AG04450 (cell line): ENCODE measurements around the gene ADGRE1. TPM values are rescaled to one million over a fixed set of nuclear protein-coding genes. Genes with fewer than 3 reads are reported as not detected.

Source experiments
- CTCF ChIA-PET: fragments of 300-600, 350-600 bp; formaldehyde crosslinking; extraction: SDS; loops from one replicate; lab custom pipeline; 2022; ENCODE audit warnings: antibody characterized with exemption, inconsistent platforms; lab: Charles Lee
- POLR2A ChIA-PET: fragments of 350-600 bp; formaldehyde crosslinking; extraction: SDS; loops from one replicate; lab custom pipeline; 2021; ENCODE audit warnings: antibody characterized with exemption, inconsistent platforms; lab: Yijun Ruan, JAX
- DNase-seq: peaks from one replicate; pipeline ENCODE4 v3.0.0-alpha.2; 2011; ENCODE audit warnings: low read depth, low spot score
- H3K27ac ChIP-seq: one replicate; pipeline ENCODE4 v1.5.1; 2012; ENCODE audit warnings: low read depth, low read length, control low read depth
- H3K27me3 ChIP-seq: one replicate; pipeline ENCODE4 v1.6.0; 2012; ENCODE audit warnings: low read length; ENCODE audit not compliant: control insufficient read depth, insufficient read depth
- H3K4me3 ChIP-seq: 2 replicates; pipeline ENCODE4 v1.5.1; 2011; ENCODE audit warnings: mild to moderate bottlenecking, low read depth, low read length, control low read depth
- H3K9me3 ChIP-seq: 2 replicates; pipeline ENCODE4 v1.5.1; 2012; ENCODE audit warnings: low read length; ENCODE audit not compliant: control insufficient read depth, insufficient read depth
- polyA plus RNA-seq: library from polyadenylated mRNA; depleted of rRNA; stranded (reverse); fragments of >200 nt; gene quantifications from 2 replicates; pipeline ENCODE4 v1.2.3, GENCODE V29; 2011
- TF ChIP-seq, protein P1 (sequence below): IDR thresholded peaks from 2 replicates; pipeline ENCODE4 v1.5.1; 2011; ENCODE audit warnings: low read depth, low read length, control low read depth, inconsistent platforms

The ADGRE1 gene
- polyA plus RNA-seq, 1 experiment: not detected

DNA sequence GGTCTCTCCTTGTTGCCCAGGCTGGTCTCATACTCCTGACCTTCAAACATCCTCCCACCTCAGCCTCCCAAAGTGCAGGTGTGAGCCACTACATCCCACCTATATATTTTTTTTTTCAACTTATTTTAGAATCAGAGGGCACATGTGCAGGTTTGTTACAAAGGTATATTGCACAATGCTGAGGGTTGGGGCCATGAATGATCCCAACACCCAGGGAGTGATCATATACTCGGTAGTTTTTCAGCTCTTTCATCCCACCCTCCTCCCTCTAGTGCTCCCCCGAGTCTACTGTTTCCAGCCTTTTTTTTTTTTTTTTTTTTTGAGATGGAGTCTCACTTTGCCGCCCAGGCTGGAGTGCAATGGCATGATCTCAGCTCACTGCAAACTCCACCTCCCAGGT lies 38.4 kb upstream of the ADGRE1 start:
- TF ChIP-seq, protein P1, sequence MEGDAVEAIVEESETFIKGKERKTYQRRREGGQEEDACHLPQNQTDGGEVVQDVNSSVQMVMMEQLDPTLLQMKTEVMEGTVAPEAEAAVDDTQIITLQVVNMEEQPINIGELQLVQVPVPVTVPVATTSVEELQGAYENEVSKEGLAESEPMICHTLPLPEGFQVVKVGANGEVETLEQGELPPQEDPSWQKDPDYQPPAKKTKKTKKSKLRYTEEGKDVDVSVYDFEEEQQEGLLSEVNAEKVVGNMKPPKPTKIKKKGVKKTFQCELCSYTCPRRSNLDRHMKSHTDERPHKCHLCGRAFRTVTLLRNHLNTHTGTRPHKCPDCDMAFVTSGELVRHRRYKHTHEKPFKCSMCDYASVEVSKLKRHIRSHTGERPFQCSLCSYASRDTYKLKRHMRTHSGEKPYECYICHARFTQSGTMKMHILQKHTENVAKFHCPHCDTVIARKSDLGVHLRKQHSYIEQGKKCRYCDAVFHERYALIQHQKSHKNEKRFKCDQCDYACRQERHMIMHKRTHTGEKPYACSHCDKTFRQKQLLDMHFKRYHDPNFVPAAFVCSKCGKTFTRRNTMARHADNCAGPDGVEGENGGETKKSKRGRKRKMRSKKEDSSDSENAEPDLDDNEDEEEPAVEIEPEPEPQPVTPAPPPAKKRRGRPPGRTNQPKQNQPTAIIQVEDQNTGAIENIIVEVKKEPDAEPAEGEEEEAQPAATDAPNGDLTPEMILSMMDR: no peak
- ChIA-PET CTCF (no interaction called here), POLR2A (no interaction called here)
- Histone ChIP-seq H3K4me3 (no peak overlapping the region), H3K9me3 (peaks cover 10% of the 10 kb centered on the region; the same call in 1 of the 2 replicates), H3K27me3 (no peaks in the 10 kb centered on the region), H3K27ac (no peak overlapping the region)
- no peak for DNase-seq

DNA sequence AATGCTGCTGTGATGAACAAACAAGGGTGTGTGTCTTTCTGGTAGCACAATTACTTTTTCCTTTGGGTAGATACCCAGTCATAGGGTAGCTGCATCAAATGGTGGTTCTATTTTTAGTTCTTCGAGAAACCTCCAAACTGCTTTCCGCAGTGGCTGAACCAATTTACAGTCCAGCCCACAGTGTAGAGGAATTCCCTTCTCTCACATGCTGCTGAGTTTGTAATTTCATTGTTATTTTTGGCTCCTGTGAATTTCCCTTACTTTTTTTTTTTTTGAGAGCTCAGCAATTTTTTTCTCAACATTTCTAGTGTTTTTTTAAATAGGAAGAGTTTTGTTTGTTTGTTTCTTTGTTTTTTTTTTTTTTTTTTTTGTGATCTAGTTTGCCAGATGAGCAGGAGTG lies 37.5 kb upstream of the ADGRE1 start:
- CTCF ChIA-PET: interaction anchor here (0.6 kb wide), 1 partner anchor 13 kb away, joined by 3 read pairs; no protein-coding TSS in a partner anchor
- POLR2A ChIA-PET: no interaction called here
- Histone ChIP-seq H3K27me3 (no peaks in the 10 kb centered on the region), H3K27ac (no peak overlapping the region), H3K4me3 (no peak overlapping the region), H3K9me3 (peaks cover 6% of the 10 kb centered on the region; the same call in 1 of the 2 replicates)
- DNase-seq: no peak
- TF ChIP-seq, protein P1: no peak

DNA sequence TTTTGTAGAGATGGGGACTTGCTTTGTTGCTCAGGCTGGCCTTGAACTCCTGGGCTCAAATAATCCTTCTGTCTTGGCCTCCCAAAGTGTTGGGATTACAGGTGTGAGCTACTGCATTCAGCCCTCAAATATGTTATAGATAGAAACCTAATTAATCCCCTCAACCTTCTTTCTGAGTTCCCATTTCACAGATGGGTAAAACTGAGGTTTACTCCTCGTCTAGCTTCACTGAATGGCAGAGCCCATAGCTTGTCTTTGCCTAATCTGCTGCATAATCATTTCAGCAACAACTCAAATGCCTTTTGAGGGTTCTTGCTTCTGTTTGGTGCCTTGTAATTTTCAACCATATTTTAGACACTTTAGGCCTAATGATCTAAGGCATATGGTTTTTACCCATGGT lies 36.0 kb upstream of the ADGRE1 start:
- no peak overlapping the region for H3K4me3 ChIP-seq
- no peaks in the 10 kb centered on the region for H3K27me3 ChIP-seq
- TF ChIP-seq, protein P1: no peak
- no peak for DNase-seq
- no peak overlapping the region for H3K27ac ChIP-seq
- H3K9me3 ChIP-seq: peaks cover 4% of the 10 kb centered on the region; the same call in 1 of the 2 replicates
- ChIA-PET CTCF (interaction anchor here (1.0 kb wide), 1 partner anchor 12 kb away, joined by 4 read pairs; no protein-coding TSS in a partner anchor), POLR2A (no interaction called here)

DNA sequence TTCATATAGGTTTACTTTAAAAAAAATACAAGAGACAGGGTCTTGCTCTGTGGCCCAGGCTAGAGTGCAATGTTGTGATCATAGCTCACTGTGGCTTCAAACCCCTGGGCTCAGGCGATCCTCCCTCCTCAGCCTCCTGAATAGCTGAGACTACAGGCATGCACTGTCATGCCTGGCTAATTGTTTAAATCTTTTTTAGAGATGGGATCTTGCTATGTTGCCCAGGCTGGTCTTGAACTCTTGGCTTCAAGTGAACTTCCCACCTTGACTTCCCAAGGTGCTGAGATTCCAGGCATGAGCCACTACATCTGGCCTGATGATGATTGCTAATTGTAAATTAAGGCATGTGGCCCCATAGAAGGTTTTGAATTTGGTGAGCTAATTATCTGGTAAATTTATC lies 35.4 kb upstream of the ADGRE1 start:
- TF ChIP-seq, protein P1: no peak
- CTCF ChIA-PET: interaction anchor here (1.0 kb wide), 1 partner anchor 12 kb away, joined by 4 read pairs; no protein-coding TSS in a partner anchor
- Histone ChIP-seq H3K27me3 (no peaks in the 10 kb centered on the region), H3K9me3 (peaks cover 4% of the 10 kb centered on the region; the same call in 1 of the 2 replicates), H3K27ac (no peak overlapping the region), H3K4me3 (no peak overlapping the region)
- no peak for DNase-seq
- POLR2A ChIA-PET: no interaction called here

DNA sequence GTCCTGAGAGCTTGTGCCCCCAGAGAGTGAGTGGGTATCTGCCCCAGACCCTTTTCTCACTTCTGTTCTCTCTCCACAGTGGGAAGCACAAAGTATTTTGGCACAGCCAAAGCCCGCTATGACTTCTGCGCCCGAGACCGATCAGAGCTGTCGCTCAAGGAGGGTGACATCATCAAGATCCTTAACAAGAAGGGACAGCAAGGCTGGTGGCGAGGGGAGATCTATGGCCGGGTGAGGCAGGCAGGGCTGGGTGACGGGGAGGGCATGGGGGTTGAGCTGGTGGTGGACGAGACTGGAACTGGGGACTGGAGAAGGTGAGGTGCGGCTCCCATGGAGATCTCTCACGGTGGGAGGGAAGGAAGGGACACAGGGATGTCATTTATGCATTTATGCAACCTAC lies 33.5 kb upstream of the ADGRE1 start:
- ChIA-PET POLR2A (no interaction called here), CTCF (interaction anchor here (1.3 kb wide), 1 partner anchor 9 kb away, joined by 5 read pairs; no protein-coding TSS in a partner anchor)
- H3K27ac ChIP-seq: no peak overlapping the region
- H3K9me3 ChIP-seq: no peaks in the 10 kb centered on the region; the same call in 1 of the 2 replicates
- DNase-seq: no peak
- no peaks in the 10 kb centered on the region for H3K27me3 ChIP-seq
- no peak overlapping the region for H3K4me3 ChIP-seq
- TF ChIP-seq, protein P1: no peak
